NCI-H1694 treated with DMSO at 0.1 percent for 48 hours (cell line): ENCODE results near the gene CAD.

ENCODE experiments used
- DNase-seq: peaks from one replicate; lab custom pipeline; 2025; lab: John Stamatoyannopoulos, UW

Gene CAD

GRCh38 chr2:27225526-27225925 is 8.4 kb downstream of the CAD start:
- DNase-seq, result no peak

DNA sequence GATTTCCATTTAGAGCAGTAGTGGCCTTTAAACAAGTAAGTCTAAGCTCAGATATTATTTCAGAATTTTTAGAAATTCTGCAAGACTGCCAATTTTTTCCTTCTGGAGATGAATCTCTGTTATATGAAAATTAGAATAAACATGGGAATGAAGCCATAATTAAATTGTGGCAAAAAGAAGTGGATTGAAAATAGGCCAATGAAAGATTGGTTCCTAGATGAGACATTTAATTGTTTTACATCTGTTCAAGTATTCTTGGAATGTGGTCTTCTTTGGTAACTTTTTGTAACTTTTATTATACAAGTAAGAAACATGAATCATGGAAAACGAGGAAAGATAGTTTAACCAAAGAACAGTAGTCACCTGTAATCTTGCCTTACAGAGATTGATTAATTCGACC is 10.3 kb downstream of the CAD start:
- DNase-seq, result no peak

DNA sequence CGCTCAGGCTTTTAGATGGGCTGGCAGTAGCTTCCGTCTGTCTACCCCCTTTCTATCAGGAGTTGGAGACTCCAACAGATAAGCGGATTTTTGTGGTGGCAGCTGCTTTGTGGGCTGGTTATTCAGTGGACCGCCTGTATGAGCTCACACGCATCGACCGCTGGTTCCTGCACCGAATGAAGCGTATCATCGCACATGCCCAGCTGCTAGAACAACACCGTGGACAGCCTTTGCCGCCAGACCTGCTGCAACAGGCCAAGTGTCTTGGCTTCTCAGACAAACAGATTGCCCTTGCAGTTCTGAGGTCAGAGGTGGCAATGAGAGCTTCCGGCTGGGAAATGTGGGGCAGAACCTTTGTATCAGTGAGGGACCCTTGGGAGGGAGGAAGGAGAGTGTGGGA is 14.8 kb downstream of the CAD start:
- DNase-seq, result no peak

- DNase-seq, result no peak
Observed at GRCh38 chr2:27233341-27233740, 16.2 kb downstream of the CAD start.

DNA sequence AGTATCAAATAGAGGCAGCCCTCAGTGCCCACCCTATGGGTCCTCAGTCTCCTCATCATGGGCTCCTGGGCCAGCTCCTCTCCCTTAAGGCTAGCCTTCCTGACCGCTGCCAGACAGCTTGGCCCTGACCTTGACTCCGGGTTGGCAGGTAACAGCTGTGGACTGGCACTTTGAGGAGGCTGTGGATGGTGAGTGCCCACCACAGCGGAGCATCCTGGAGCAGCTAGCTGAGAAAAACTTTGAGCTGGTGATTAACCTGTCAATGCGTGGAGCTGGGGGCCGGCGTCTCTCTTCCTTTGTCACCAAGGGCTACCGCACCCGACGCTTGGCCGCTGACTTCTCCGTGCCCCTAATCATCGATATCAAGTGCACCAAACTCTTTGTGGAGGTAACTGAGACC is 19.0 kb downstream of the CAD start:
- no peak for DNase-seq

- DNase-seq, result no peak
Observed at GRCh38 chr2:27236626-27237025, 19.5 kb downstream of the CAD start.

DNA sequence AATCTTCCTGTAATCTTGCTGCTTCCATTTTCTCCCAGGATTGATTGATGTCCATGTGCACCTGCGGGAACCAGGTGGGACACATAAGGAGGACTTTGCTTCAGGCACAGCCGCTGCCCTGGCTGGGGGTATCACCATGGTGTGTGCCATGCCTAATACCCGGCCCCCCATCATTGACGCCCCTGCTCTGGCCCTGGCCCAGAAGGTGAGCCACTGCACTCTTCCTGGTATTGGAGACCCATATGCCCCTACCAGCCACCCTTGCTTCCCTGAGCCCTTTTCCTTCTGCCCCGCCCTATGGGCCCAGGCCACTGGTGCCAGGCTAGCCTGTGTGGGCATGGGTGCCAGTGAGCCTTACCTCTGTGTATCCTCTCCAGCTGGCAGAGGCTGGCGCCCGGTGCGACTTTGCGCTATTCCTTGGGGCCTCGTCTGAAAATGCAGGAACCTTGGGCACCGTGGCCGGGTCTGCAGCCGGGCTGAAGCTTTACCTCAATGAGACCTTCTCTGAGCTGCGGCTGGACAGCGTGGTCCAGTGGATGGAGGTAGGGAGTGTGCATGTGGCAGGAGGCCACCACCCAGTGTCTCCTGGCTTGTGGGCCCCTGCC is 20.3 kb downstream of the CAD start:
- no peak for DNase-seq

- no peak for DNase-seq
Observed at GRCh38 chr2:27238976-27239375, 21.8 kb downstream of the CAD start.

GRCh38 chr2:27240406-27240805 is 23.2 kb downstream of the CAD start:
- DNase-seq, result no peak

GRCh38 chr2:27241761-27242613 is 24.8 kb downstream of the CAD start:
- DNase-seq, result no peak

- no peak for DNase-seq
Observed at GRCh38 chr2:27242614-27242951, 25.4 kb downstream of the CAD start.

- no peak for DNase-seq
Observed at GRCh38 chr2:27243391-27244130, 26.4 kb downstream of the CAD start.

GRCh38 chr2:27245116-27245515 is 27.9 kb downstream of the CAD start:
- no peak for DNase-seq

- DNase-seq, result no peak
Observed at GRCh38 chr2:27245626-27246025, 28.5 kb downstream of the CAD start.

DNA sequence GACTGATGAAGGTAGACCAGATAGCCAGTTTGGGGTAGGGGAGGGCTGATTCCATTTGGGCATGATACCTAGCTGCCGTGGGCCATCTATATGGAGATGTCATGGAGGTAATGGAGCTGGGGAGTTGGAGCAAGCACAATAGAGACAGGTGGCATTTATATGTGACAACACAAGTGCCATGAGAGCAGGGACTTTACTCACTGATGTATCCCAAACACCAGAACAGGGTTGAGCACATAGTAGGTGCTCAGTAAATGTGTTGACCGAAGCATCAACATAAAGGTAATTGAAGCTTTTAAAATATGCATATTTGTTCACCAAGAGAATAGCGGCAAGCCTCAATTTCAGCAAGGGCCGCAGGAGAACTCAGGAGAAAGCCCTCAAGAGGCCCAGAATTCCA is 30.7 kb downstream of the CAD start:
- no peak for DNase-seq

- DNase-seq, result no peak
Observed at GRCh38 chr2:27249159-27249890, 32.2 kb downstream of the CAD start.

GRCh38 chr2:27249891-27250651 is 32.9 kb downstream of the CAD start:
- peak; percentile 38 for DNase-seq

GRCh38 chr2:27250652-27251379 is 33.6 kb downstream of the CAD start:
- DNase-seq, result no peak

DNA sequence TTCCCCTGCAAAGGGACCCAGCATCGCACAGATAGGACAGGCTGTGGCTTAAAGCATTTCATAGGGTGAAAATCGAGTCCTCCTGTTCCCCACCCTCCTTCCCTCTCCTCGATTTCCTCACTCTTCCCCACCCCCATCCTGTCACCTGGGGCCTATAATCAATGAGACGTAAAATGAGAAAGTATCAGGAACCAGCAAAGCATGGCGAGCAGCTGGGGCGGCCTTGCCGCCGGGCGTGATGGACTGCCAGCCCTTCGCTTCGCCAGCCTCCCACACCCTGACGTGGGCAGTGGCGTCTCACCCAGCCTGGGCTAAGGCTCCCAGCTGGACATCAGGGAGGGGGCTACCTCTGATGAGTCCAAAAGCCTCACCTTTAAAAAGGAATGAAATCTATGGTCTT is 34.6 kb downstream of the CAD start:
- no peak for DNase-seq

DNA sequence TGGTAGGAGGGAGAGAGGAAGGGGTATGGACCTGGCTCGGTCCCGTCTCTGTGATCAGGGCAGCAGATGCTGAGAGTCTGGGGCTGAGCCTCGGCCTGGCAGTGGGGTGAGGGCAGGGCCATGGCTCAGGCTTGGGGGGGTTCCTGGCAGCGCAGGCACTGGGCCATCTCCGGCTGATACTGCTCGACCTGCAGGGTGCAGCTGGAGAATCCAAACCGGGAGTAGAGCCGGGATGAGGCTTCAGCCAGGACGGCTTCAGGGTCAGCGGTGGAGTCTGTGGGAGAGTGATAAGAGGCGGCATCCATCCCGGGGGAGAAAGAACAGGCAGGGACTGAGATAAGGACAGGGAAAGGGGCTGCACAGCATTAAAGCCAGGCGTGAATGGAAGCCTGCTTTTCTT is 38.0 kb downstream of the CAD start:
- no peak for DNase-seq

DNA sequence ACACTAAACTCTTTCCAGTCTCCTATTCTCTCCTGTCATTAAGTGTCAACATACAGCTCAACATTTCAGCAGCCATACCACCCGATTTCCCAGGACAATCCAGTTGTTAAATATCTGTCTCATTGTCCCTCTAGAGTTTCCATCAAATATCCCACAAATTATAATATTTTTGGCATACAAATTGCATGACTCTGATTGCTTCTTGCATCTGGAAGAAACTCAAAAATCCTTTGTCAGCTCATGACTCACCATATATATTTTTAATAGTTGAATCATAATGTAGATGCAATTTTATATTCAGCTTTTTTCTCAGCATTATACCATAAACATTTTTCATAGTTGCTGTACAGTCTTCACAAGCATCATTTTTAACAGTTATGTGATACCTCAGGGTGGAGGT is 38.5 kb downstream of the CAD start:
- DNase-seq, result no peak
